NCI-H345 treated with DMSO at 0.1 percent for 48 hours (cell line): Measurements from ENCODE around the gene FAM3C.

Experiments
- DNase-seq: peaks from one replicate; lab custom pipeline; 2025; ENCODE audit not compliant: unreplicated experiment; lab: John Stamatoyannopoulos, UW

Gene FAM3C

GRCh38 chr7:121411597-121411979 is 15.5 kb upstream of the FAM3C start:
- DNase-seq: no peak

GRCh38 chr7:121410829-121411596 is 14.9 kb upstream of the FAM3C start:
- DNase-seq: no peak

GRCh38 chr7:121406944-121407343 is 10.8 kb upstream of the FAM3C start:
- no peak for DNase-seq

GRCh38 chr7:121406461-121406860 is 10.4 kb upstream of the FAM3C start:
- no peak for DNase-seq

- no peak for DNase-seq
Observed at GRCh38 chr7:121404348-121404747, 8.2 kb upstream of the FAM3C start.

- DNase-seq: no peak
Observed at GRCh38 chr7:121402701-121403100, 6.6 kb upstream of the FAM3C start.

GRCh38 chr7:121401896-121402295 is 5.8 kb upstream of the FAM3C start:
- DNase-seq: no peak

GRCh38 chr7:121398246-121398645 is 2.1 kb upstream of the FAM3C start:
- DNase-seq: no peak

GRCh38 chr7:121397822-121398221 is 1.7 kb upstream of the FAM3C start:
- DNase-seq: no peak

- DNase-seq: no peak
Observed at GRCh38 chr7:121397361-121397760, 1.3 kb upstream of the FAM3C start.

GRCh38 chr7:121395494-121395960 is 581 bp downstream of the FAM3C start:
- peak; percentile 22 for DNase-seq

- DNase-seq: no peak
Observed at GRCh38 chr7:121394709-121395140, 1.4 kb downstream of the FAM3C start.

GRCh38 chr7:121393005-121393366 is 3.1 kb downstream of the FAM3C start:
- DNase-seq: no peak

GRCh38 chr7:121392277-121393004 is 3.7 kb downstream of the FAM3C start:
- DNase-seq: no peak

GRCh38 chr7:121391686-121392085 is 4.4 kb downstream of the FAM3C start:
- no peak for DNase-seq

GRCh38 chr7:121390617-121391016 is 5.5 kb downstream of the FAM3C start:
- no peak for DNase-seq

- DNase-seq: no peak
Observed at GRCh38 chr7:121390109-121390508, 6.0 kb downstream of the FAM3C start.

- no peak for DNase-seq
Observed at GRCh38 chr7:121388950-121389349, 7.2 kb downstream of the FAM3C start.

- DNase-seq: no peak
Observed at GRCh38 chr7:121385800-121386179, 10.3 kb downstream of the FAM3C start.

GRCh38 chr7:121385056-121385799 is 10.9 kb downstream of the FAM3C start:
- DNase-seq: no peak

- no peak for DNase-seq
Observed at GRCh38 chr7:121384265-121384664, 11.8 kb downstream of the FAM3C start.
